Left lobe of liver (tissue), 2 donors: ENCODE measurements around the gene ERCC3. TPM values are rescaled to one million over a fixed set of nuclear protein-coding genes. Genes with fewer than 3 reads are reported as not detected.
"Not testable (repeated sequence)": the region's sequence is repeated elsewhere in the genome, so short reads cannot be mapped to it uniquely, and the experiment has no call there.

Experiments
- ATAC-seq: fragments of 200-7000 bp; cut with Tn5 transposase; one replicate; pipeline ENCODE4 v1.9.1; 2020; ENCODE audit warnings: mild to moderate bottlenecking, moderate library complexity
- DNase-seq: peaks from one replicate; pipeline ENCODE4 v3.0.0-alpha.2; 2020; ENCODE audit warnings: low spot score
- total RNA-seq: library from RNA; stranded (reverse); gene quantifications from one replicate; pipeline ENCODE4 v1.2.1, GENCODE V29; 2021
- donor health status: DM: no; HTN: no; CAD: no; lungs with moderate emphysema.
- donor health status: DM: no; HTN: yes; CAD: no.

The ERCC3 gene
- total RNA-seq, 1 donor from 2014 or later, result 15.1 TPM

- not testable (repeated sequence) for ATAC-seq
These were observed 66.7 kb downstream of the ERCC3 start for GRCh38 chr2:127227264-127227660.

DNA sequence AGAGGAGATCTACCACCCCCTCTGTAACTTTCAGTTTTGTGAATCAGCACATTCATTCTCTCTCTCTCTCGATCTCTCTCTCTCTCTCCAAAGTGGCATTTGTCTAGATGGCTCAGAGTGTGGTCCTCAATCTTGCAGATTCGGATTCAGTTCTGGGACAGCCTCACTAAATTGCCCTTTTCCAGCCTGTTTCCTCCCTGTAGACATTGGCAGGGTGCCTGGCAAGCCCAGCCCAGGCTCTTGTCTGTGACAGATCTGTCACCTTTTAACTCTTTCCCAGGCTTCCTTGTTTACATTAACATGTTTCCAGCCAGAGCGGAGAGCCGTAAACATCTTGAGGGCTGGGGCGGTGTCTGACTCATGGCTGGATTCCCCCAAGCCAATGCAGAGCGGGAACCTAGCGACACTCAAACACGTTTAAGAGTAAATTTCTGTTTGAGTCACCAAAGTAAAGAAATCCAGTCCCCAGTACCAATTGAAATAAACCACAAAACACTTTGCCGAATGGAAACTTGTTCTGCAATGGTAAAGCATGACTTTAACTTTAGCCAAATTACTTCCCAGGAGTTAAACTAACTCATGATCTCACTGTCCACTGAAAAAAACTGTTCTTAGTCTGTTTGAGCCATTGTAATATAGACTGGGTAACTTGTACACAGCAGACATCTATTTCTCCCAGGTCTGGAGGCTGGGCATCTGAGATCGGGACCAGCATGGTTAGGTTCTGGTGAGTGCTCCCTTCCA lies 67.3 kb downstream of the ERCC3 start:
- ATAC-seq (peak; percentile 81), DNase-seq (peak; percentile 80)

More at GRCh38 chr2:127227264-127227660, 66.7 kb downstream of the ERCC3 start:
- not testable (repeated sequence) for DNase-seq

DNA sequence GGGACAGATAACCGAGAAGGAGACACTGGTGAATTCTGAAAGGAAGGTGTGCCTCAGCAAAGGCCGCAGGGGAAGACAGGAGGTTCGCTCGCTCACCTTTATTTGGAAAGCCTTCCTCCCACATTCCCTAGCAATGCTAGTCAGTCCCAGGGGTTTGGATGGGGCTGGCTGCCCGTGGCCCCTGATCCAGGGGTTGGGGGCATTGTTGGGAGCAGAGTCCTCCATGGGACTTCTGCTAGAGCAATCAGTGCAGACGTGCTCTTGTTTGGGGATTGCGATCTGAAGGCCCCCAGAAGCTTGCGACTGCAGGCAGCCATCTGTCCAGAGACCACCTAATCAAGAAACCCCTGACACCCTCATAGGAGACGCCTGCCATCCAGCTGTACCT lies 67.8 kb downstream of the ERCC3 start:
- no peak for DNase-seq
- ATAC-seq, result no peak

GRCh38 chr2:127225186-127225960 lies 68.6 kb downstream of the ERCC3 start:
- no peak for DNase-seq
- no peak for ATAC-seq

DNA sequence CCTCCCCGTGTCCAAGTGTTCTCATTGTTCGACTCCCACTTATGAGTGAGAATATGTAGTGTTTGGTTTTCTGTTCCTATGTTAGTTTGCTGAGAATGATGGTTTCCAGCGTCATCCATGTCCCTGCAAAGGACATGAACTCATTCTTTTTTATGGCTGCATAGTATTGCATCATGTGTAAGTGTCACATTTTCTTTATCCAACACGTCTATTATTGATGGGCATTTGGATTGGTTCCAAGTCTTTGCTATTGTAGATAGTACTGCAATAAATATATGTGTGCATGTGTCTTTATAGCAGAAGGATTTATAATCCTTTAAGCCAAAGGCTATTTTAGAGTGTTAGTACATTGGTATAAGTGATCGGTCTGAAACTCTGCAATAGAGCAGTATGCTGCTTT lies 69.8 kb downstream of the ERCC3 start:
- ATAC-seq, result not testable (repeated sequence)

DNA sequence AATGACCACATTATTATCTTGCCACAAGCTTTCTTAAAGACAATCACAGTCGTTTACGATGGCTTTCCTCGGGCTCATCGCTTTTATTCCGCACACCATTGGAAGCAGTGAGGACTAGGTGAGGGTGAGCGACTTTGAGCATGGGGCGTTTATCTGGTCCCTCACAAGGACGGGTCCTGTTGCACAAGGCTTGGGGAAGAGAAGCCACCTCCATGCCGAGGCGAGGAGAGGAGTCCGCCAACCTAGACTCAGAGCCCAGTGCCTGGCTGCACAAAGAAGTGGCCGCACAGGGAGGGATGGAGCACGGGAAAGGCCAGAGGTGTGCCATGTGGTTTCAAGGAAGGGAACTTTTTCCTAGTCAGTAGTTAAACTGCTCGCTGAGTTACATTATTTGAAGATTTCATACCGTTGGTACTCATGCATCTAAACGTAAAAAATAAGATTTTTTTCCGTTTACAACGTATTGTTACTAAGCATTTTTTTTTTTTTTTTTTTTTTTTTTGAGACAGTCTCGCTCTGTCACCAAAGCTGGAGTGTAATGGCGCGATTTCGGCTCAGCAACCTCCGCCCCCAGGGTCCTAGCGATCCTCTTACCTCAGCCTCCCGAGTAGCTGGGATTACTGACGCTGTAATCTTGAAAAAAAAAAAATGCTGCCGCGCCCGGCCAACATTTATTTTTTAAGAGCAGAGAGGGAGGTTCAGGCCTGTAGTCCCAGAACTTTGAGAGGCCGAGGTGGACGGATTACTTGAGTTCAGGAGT lies 73.0 kb downstream of the ERCC3 start:
- DNase-seq, result no peak
- no peak for ATAC-seq

More for the DNA sequence above, 69.8 kb downstream of the ERCC3 start:
- DNase-seq, result not testable (repeated sequence)

DNA sequence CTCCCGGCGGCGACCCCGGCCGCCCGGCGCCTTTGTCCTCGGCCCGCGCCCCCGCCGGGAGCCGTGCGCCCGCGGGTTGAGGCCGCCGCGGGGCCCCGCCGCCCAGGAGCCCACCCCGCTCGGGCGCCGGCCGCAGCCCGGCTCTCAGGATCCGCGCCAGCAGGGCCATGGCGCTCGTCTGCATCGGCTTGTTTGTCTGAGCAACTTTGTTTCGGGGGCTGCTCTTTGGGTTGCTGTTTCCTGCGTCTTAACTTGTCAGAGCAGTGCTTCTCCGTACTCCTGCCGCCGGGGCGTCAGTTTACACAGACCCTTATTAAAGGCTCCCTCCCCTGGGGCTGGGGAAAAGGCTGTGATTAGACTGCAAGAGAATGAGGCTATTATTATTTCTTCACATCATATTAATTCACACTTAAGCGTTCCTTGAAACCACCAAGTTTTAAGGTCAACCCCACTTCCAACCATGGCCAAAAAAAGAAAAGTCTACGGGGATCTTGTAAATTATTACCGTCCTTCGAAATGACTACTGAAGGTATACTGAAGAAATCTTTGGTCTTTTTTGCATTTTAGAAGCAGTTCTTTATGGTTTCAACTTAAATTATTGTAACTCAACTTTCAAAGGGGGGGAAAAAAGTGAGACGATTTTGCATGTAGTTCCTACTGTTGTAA lies 73.7 kb downstream of the ERCC3 start, which contains the start of gene CYP27C1:
Gene CYP27C1, minus strand, starts transcription at position 198 of the 666 bp plus-strand sequence. Its CDS starts 29 bp downstream, at position 169.
- ATAC-seq (peak; percentile 38), DNase-seq (no peak)

GRCh38 chr2:127219171-127220070 lies 74.5 kb downstream of the ERCC3 start:
- DNase-seq, result no peak
- ATAC-seq, result peak; percentile 83

DNA sequence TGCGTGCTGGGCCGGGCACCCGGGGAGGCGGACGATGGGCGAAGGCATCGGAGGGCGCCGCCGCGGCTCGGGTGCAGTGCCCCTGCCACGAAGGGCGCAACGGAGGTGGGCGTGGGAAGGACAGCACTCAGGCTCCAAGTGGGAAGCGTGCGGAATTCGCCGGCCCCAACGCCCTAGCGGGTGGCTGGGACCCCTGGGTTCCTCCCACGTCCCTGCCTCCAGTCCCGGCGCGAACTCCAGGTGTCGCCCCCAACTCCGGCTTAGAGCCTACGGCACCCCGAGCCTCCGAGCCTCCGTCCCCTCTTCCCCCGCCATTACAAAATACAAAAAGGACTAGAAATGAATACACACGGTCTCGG lies 75.2 kb downstream of the ERCC3 start:
- DNase-seq (no peak), ATAC-seq (peak; percentile 26)

DNA sequence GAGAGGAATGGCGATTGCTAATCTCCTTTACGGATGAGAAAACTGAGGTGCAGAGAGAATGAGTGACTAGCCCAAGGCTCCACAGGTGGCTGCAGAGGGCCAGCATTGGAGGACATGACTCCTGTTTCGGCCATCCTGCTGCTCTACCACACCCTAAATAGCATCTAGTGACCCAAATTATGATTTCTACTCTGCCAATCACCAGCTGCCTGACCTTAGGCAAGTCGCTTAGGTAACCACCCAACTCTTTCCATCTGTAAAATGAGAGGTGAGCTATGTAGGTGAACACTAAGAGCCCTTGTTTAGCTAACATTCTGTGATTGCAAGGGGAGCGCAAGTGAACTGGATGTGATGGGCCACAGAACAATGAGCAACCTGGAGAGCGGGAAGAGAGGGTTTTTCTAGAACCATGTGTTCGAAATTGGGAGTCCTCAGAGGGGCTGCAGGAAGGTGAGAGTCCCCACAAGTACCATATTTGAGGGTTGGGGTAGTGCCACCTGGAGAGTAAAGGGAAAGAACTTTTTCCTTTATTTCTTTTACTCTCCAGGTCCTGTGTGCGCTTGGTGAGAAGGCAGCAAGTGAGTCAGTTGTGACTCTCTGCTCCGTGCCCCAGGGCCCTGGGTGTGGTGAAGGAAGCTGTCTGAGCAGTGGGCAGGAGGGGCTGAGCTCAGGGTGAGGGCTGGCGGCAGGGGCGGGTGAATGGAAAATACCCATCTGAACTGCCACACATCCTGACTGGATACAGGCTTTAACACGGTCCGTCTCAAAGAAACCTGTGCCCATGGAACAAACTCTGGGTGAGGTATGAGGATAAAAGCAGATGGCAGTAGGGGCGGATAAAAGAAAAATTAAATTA lies 76.2 kb downstream of the ERCC3 start:
- no peak for ATAC-seq
- DNase-seq, result no peak

GRCh38 chr2:127216593-127216992 lies 77.4 kb downstream of the ERCC3 start:
- DNase-seq (no peak), ATAC-seq (no peak)

DNA sequence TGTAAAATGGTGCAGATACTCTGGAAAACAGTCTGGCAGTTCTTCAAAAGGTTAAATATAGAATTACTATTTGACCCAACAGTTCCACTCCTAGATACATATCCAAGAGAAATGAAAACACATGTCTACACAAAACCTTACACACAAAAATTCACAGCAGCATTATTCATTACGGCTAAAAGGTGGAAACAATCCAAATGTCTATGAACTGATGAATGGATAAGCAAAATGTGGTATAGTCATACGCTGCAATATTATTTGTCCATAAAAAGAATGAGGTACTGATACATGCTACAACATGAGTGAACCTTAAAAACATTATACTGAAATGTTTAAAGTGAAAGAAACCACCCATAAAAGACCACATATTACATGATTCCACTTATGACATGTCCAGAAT lies 77.8 kb downstream of the ERCC3 start:
- DNase-seq (no peak), ATAC-seq (no peak)

DNA sequence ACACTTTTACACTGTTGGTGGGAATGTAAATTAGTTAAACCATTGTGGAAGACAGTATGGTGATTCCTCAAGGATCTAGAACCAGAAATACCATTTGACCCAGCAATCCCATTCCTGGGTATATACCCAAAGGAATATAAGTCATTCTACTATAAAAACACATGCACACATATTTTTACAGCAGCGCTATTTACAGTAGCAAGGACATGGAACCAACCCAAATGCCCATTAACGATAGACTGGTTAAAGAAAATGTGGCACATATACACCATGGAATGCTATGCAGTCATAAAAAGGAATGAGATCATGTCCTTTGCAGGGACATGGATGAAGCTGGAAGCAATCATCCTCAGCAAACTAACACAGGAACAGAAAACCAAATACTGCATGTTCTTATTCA lies 79.7 kb downstream of the ERCC3 start:
- ATAC-seq, DNase-seq: not testable (repeated sequence)

- no peak for DNase-seq
- no peak for ATAC-seq
These were observed 85.6 kb downstream of the ERCC3 start for GRCh38 chr2:127208313-127208712.

Other genes with a start within 250 kb of the ERCC3 start
- 28.6 TPM for gene BIN1, start 187.0 kb downstream of the ERCC3 start, total RNA-seq
- gene CYP27C1, start 73.8 kb downstream of the ERCC3 start, total RNA-seq, result 0.05 TPM
- gene MAP3K2, start 93.8 kb upstream of the ERCC3 start, total RNA-seq, result 48.9 TPM
- 479 TPM for gene PROC, start 124.3 kb upstream of the ERCC3 start, total RNA-seq
- gene IWS1, start 232.3 kb upstream of the ERCC3 start, total RNA-seq, result 19.1 TPM
- gene MYO7B, start 241.5 kb upstream of the ERCC3 start, total RNA-seq, result 0.63 TPM